HEK293T (cell line): ENCODE data around the gene KLHDC3.

ENCODE experiments used
- BHLHE40 ChIP-seq: fragments of 450-650 bp; IDR thresholded peaks from 2 replicates; pipeline ENCODE4 v1.6.1; 2016; ENCODE audit warnings: mild to moderate bottlenecking, moderate library complexity, borderline replicate concordance
- ELF4 ChIP-seq: fragments of 450-650 bp; IDR thresholded peaks from 2 replicates; pipeline ENCODE4 v1.6.1; 2017; ENCODE audit warnings: antibody characterized with exemption
- FOXA1 ChIP-seq: fragments of 450-650 bp; IDR thresholded peaks from 2 replicates; pipeline ENCODE4 v1.6.1; 2016; ENCODE audit warnings: mild to moderate bottlenecking
- FOXK2 ChIP-seq: fragments of 450-650 bp; IDR thresholded peaks from 2 replicates; pipeline ENCODE4 v1.6.1; 2016; ENCODE audit warnings: mild to moderate bottlenecking
- FOXM1 ChIP-seq: fragments of 450-650 bp; IDR thresholded peaks from 2 replicates; pipeline ENCODE4 v1.6.1; 2017; ENCODE audit warnings: mild to moderate bottlenecking, borderline replicate concordance
- HDGF ChIP-seq: fragments of 450-650 bp; IDR thresholded peaks from 2 replicates; pipeline ENCODE4 v1.6.1; 2017; ENCODE audit warnings: antibody characterized with exemption, borderline replicate concordance
- NFRKB ChIP-seq: fragments of 450-650 bp; IDR thresholded peaks from 2 replicates; pipeline ENCODE4 v1.6.1; 2016; ENCODE audit warnings: mild to moderate bottlenecking, moderate library complexity
- SP1 ChIP-seq: fragments of 450-650 bp; IDR thresholded peaks from 2 replicates; pipeline ENCODE4 v1.6.1; 2017
- SUZ12 ChIP-seq: fragments of 450-650 bp; IDR thresholded peaks from 2 replicates; pipeline ENCODE4 v1.6.1; 2016; ENCODE audit warnings: mild to moderate bottlenecking
- TF ChIP-seq, protein P1 (sequence below): fragments of 450-650 bp; IDR thresholded peaks from 2 replicates; pipeline ENCODE4 v1.6.1; 2016

DNA sequence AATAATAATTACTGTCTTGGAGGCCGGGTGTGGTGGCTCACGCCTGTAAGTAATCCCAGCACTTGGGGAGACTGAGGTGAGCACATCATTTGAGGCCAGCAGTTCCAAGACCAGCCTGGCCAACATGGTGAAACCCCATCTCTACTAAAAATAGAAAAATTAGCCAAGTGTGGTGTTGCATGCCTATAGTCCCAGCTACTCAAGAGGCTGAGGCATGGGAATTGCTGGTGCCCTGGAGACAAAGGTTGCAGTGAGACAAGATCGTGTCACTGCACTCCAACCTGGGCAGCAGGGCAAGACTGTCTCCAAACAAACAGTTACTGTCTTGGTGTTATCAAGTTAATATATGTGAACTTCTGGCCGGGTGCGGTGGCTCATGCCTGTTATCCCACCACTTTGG is 12.3 kb downstream of the KLHDC3 start:
- TF ChIP-seq FOXA1 (no peak), SP1 (no peak), NFRKB (no peak), FOXK2 (no peak), BHLHE40 (no peak), SUZ12 (no peak), ELF4 (no peak), FOXM1 (no peak), HDGF (no peak)
- TF ChIP-seq, protein P1, sequence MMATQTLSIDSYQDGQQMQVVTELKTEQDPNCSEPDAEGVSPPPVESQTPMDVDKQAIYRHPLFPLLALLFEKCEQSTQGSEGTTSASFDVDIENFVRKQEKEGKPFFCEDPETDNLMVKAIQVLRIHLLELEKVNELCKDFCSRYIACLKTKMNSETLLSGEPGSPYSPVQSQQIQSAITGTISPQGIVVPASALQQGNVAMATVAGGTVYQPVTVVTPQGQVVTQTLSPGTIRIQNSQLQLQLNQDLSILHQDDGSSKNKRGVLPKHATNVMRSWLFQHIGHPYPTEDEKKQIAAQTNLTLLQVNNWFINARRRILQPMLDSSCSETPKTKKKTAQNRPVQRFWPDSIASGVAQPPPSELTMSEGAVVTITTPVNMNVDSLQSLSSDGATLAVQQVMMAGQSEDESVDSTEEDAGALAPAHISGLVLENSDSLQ = no peak
